Right kidney (tissue), 1 donor: Measurements from ENCODE around the gene GPR146.

Source experiments
- DNase-seq: peaks from one replicate; pipeline ENCODE4 v3.0.0-alpha.2; 2016

Gene GPR146

DNA sequence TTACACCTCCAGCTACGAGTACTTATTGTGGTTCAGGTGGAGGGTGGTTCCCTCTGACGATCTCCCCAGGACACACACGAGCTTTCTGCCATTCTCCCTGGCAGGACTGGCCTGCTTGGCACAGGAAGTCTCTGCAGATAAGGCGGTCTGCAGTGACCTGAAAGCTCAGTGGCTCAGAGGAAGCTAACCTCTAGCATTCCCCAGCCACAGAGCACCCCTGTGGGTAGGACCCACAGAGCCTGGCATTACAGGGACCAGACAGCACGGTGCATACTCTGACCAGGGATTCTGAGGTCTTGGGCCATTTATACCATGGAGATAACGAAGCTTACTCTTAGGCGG is 1.9 kb upstream of the GPR146 start:
- DNase-seq: no peak

GRCh38 chr7:1043552-1044188 is 676 bp upstream of the GPR146 start:
- DNase-seq: no peak

DNA sequence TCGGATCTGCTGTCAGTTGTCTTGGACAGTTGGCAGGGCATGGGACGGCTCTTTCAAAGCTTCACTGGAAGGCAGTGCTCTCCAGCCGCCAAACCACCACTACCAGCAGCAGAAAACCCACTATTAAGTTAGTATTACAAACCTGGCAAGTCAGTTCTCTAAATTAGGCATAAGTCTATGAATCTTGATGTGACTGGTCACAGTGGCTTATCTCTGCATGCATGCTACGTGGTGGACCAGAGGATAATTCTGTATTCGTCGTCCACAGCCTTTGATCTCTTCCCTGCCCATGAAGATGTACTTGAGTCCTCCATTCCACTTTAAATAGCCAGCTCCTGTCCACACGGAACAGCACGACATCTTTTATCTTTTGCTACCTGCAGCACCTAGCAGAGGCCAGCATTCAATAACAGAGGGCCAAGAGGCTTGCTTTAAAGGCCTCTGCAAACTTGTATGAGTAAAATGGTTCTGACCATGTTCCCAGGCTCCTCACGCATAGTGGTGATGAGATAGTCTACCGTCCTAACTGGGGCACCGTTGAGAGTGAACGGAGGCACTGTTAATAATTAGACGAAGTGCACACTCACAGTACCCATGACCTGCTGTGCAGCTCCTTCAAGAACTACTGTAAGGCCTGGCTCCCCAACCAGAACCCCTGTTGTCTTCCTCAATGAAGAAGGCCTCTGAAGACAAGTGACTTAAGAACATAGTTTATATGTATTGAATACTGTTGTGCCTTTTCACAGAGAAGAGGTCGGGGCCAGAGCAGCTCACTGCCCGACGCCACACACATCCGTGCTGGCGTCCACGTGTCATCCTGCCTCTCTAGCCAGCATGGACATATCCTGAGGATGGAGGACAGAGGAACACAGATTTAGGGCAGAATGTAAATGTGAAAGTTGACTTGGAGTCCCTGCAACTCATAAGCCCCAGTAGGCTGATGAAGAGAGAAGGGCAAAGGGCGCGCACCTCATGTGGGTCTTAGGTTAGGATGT is 1.0 kb downstream of the GPR146 start:
- DNase-seq: no peak

- DNase-seq: no peak
Measured at GRCh38 chr7:1046722-1047679, 2.7 kb downstream of the GPR146 start.

DNA sequence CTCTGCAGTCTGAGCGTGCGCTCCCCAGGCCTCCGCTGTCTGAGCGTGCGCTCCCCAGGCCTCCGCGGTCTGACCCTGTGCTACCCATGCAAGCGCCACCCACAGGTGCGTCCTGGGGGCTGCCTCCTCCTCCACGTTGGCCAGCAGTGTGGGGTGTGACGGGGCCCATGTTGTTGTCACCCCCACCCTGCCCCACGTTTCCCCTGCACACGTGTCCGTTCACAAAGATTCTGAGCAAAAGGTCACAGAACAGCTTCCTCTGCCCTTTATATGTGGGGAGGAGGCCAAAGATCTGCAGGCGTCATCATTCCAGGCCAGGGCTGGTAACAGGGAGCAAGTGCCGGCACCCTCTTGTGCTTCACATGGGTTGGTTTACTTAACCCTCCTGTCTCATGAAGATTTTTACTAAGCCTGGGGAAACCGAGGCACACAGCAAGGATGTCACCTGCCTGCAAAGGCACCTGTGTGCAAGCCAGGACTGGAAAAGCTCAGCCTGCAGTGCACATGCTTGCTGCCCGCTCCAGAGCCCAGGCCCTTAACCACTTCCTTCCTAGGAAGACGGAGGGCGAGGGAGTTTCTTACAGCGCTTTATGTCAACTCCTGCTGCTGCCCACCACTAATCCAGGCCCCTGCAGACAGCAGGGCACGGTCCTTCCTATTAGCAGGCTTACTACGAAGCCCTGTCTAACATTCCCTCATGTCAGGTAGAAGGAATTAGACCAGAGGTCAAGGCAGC is 4.8 kb downstream of the GPR146 start:
- DNase-seq: no peak

GRCh38 chr7:1049801-1050200 is 5.5 kb downstream of the GPR146 start:
- no peak for DNase-seq

DNA sequence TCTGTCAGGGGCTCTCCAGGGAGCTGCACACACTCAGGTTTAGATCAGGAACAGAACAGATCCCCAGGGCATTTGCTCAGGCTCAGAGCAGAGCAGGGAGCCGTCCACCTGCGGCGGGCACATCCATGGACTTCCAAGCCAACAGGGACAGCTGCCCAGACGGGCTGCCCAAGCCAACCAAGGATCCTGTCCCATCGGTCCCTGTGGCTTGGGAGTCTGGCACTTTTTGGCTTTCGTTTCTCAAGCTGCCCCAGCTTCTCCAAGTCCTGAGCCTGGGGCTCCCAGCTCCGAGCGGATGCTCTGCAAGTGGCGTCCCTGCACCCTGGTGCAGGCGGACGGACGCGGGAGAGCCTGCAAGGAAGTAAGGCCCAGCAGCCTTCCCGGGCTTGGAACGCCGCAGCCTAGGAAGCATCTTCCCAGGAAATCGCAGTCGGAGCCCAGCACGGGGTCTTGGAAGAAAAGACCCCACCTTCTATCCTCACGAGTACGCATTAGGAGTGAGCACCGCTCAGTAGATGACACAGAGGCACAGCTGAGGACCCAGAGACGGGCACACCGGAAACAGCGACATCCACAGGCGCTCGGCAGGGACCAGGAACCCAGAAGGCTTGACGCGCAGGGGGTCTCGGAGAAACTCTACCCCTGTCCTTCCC is 6.0 kb downstream of the GPR146 start:
- DNase-seq: no peak

GRCh38 chr7:1050956-1051690 is 6.8 kb downstream of the GPR146 start:
- no peak for DNase-seq

DNA sequence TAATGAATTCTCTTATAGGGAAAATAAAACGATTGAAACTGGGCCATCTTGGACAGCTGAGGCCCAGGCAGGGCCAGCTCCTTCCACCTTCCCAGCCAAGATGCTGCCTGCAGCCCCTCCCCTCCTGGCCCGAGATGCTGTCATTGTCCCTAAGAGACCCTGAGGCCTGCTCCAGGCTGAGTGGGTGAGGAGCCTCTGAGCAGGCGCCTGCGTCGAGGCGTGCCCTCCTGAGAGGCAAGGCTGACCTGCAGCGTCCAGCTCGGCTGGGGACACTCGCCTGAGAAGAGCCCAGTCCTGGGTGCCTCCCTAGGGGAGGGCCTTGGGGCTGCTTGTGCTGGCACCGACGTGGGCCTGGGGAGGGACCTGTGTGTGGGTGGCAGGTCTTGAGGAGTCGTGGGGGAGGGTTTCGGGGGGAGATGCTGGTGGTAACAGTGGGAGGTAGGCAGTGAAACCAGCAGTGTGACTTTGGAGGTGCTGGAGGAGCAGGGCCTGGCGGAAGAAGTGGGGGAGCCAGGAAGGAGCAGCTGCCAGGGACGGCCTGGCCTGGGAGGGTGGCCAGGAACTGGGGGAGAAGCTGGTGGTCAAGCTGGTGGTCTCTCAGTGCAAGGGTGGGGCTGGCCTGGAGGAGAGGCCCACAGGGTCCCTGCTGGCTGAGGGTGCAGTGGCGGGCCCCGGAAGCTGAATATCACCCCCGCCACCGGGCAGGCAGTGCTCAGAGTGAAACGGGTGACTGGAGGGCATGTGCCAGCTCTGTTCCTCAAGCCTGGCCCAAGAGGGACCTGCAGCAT is 7.9 kb downstream of the GPR146 start:
- DNase-seq: no peak

DNA sequence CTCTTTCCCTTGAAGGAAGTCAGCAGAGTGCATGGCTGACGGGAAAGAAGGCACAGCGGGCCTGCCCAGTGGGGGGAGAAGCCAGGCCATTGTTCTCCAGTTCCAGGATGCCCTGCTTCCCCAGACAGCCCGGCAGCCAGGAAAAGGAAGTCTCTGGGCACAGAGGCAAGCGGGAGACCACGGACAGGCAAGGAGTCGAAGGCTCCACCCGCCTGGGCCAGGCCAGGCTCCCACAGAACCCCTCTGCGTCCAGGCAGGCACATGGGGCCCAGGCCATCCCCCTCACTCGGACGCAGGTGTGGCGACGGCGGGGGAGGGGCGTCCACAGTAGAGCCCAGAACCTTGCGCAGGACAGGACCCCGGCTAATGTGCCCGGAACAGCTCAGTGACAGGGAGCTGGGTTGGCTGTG is 8.7 kb downstream of the GPR146 start:
- no peak for DNase-seq

GRCh38 chr7:1053816-1054370 is 9.5 kb downstream of the GPR146 start:
- DNase-seq: peak; percentile 57

GRCh38 chr7:1054438-1054837 is 10.1 kb downstream of the GPR146 start:
- peak; percentile 54 for DNase-seq

GRCh38 chr7:1054861-1055450 is 10.6 kb downstream of the GPR146 start:
- DNase-seq: peak; percentile 56

DNA sequence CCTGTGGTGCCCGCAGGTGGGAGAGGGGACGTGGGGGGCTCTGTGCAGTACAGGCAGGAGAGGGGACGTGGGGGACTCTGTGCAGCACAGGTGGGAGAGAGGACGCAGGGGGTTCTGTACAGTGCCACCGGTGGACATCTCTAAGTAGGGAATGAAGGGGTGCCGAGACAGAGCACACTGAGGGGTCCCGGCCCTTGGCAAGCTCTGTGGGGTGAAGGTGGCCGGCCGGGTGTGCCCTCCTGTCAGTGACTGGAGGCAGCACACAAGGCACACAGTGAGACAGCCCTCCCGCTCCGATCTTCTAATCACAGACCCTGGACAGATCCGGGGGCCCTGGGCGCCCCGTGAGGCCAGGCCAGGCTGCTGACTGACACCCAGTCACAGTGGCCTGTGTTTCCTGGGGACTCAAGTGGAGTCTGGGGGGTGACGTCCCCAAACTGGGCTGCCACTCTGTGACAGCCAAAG is 11.2 kb downstream of the GPR146 start:
- no peak for DNase-seq

GRCh38 chr7:1055956-1056784 is 11.8 kb downstream of the GPR146 start:
- no peak for DNase-seq

- DNase-seq: no peak
Measured at GRCh38 chr7:1056785-1057410, 12.6 kb downstream of the GPR146 start.
